Measurements from ENCODE around the gene MICALL2.
"Not testable (repeated sequence)": the region's sequence is repeated elsewhere in the genome, so short reads cannot be mapped to it uniquely, and the experiment has no call there.

GRCh38 chr7:1446026-1446425 lies 13.2 kb downstream of the MICALL2 start:
- TF ChIP-seq, protein P1, sequence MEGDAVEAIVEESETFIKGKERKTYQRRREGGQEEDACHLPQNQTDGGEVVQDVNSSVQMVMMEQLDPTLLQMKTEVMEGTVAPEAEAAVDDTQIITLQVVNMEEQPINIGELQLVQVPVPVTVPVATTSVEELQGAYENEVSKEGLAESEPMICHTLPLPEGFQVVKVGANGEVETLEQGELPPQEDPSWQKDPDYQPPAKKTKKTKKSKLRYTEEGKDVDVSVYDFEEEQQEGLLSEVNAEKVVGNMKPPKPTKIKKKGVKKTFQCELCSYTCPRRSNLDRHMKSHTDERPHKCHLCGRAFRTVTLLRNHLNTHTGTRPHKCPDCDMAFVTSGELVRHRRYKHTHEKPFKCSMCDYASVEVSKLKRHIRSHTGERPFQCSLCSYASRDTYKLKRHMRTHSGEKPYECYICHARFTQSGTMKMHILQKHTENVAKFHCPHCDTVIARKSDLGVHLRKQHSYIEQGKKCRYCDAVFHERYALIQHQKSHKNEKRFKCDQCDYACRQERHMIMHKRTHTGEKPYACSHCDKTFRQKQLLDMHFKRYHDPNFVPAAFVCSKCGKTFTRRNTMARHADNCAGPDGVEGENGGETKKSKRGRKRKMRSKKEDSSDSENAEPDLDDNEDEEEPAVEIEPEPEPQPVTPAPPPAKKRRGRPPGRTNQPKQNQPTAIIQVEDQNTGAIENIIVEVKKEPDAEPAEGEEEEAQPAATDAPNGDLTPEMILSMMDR (IDR thresholded peaks at IDR 0.05): not testable (repeated sequence)
- not testable (repeated sequence) for TF ChIP-seq POLR2A (IDR thresholded peaks at IDR 0.05)

Measured in upper lobe of left lung (tissue), 4 donors.